ENCODE measurements around the gene POLQ. TPM values are rescaled to one million over a fixed set of nuclear protein-coding genes. Genes with fewer than 3 reads are reported as not detected.

The POLQ gene
- total RNA-seq, 2 donors from 2014 or later, result under 0.01 to 0.66 TPM

GRCh38 chr3:121483290-121483689 is 62.5 kb downstream of the POLQ start:
- H3K36me3 ChIP-seq (replicated peaks in 1 of 2; ENCODE audit: insufficient read depth in 1 of 2, low read depth in 2 of 2), result no peaks in the 10 kb centered on the region
- H3K4me1 ChIP-seq, result no peaks in the 10 kb centered on the region
- no peak overlapping the region for H3K4me3 ChIP-seq
- intact Hi-C loops (cut with DNase I), result no loop called here
- no peak for DNase-seq
- ATAC-seq, result no peak
- H3K9me3 ChIP-seq, result no peaks in the 10 kb centered on the region
- H3K27me3 ChIP-seq, result no peaks in the 10 kb centered on the region
- H3K27ac ChIP-seq, result no peak overlapping the region
- WGBS, 2 donors, result 93 to 100% methylated on average over 1 of the region's 1 CpG
- TF ChIP-seq CTCF (IDR thresholded peaks at IDR 0.05) (no peak), POLR2A (IDR thresholded peaks at IDR 0.05) (no peak)

GRCh38 chr3:121482660-121483059 is 63.1 kb downstream of the POLQ start:
- DNase-seq, result no peak
- intact Hi-C loops (cut with DNase I), result no loop called here
- ATAC-seq, result no peak
- H3K27ac ChIP-seq, result no peak overlapping the region
- no peaks in the 10 kb centered on the region for H3K9me3 ChIP-seq
- no peaks in the 10 kb centered on the region for H3K27me3 ChIP-seq
- TF ChIP-seq CTCF (IDR thresholded peaks at IDR 0.05), result no peak
- TF ChIP-seq POLR2A (IDR thresholded peaks at IDR 0.05), result no peak
- H3K4me1 ChIP-seq, result no peaks in the 10 kb centered on the region
- 95 to 98% methylated on average over 1 of the region's 1 CpG for WGBS, 2 donors
- no peak overlapping the region for H3K4me3 ChIP-seq
- H3K36me3 ChIP-seq (replicated peaks in 1 of 2; ENCODE audit: insufficient read depth in 1 of 2, low read depth in 2 of 2), result no peaks in the 10 kb centered on the region

GRCh38 chr3:121481106-121481880 is 64.5 kb downstream of the POLQ start:
- DNase-seq (no peak), ATAC-seq (no peak)
- Histone ChIP-seq H3K4me1 (no peaks in the 10 kb centered on the region), H3K27me3 (no peaks in the 10 kb centered on the region), H3K9me3 (no peaks in the 10 kb centered on the region), H3K27ac (no peak overlapping the region), H3K4me3 (no peak overlapping the region), H3K36me3 (replicated peaks in 1 of 2; ENCODE audit: insufficient read depth in 1 of 2, low read depth in 2 of 2) (no peaks in the 10 kb centered on the region)
- WGBS, 2 donors, result 84 to 93% methylated on average over 3 of the region's 3 CpGs
- TF ChIP-seq CTCF (IDR thresholded peaks at IDR 0.05) (no peak), POLR2A (IDR thresholded peaks at IDR 0.05) (no peak)
- intact Hi-C loops (cut with DNase I), result no loop called here

- 91 to 95% methylated on average over 5 of the region's 5 CpGs for WGBS, 2 donors
- H3K36me3 ChIP-seq (replicated peaks in 1 of 2; ENCODE audit: insufficient read depth in 1 of 2, low read depth in 2 of 2), result no peaks in the 10 kb centered on the region
- intact Hi-C loops (cut with DNase I), result no loop called here
- H3K4me3 ChIP-seq, result no peak overlapping the region
- H3K9me3 ChIP-seq, result no peaks in the 10 kb centered on the region
- DNase-seq, result no peak
- no peaks in the 10 kb centered on the region for H3K4me1 ChIP-seq
- TF ChIP-seq CTCF (IDR thresholded peaks at IDR 0.05) (no peak), POLR2A (IDR thresholded peaks at IDR 0.05) (no peak)
- no peaks in the 10 kb centered on the region for H3K27me3 ChIP-seq
- ATAC-seq, result no peak
- H3K27ac ChIP-seq, result no peak overlapping the region
These were observed 68.2 kb downstream of the POLQ start for GRCh38 chr3:121477589-121477988.

- intact Hi-C loops (cut with DNase I), result no loop called here
These were observed 72.8 kb downstream of the POLQ start for GRCh38 chr3:121473001-121473400.

More at GRCh38 chr3:121473001-121473400, 72.8 kb downstream of the POLQ start:
- no peak overlapping the region for H3K27ac ChIP-seq
- H3K4me1 ChIP-seq, result no peaks in the 10 kb centered on the region
- WGBS, 2 donors, result 94 to 100% methylated on average over 2 of the region's 2 CpGs
- no peak overlapping the region for H3K4me3 ChIP-seq
- no peaks in the 10 kb centered on the region for H3K36me3 ChIP-seq (replicated peaks in 1 of 2; ENCODE audit: insufficient read depth in 1 of 2, low read depth in 2 of 2)
- no peaks in the 10 kb centered on the region for H3K9me3 ChIP-seq
- H3K27me3 ChIP-seq, result no peaks in the 10 kb centered on the region
- no peak for ATAC-seq
- no peak for TF ChIP-seq CTCF (IDR thresholded peaks at IDR 0.05)
- TF ChIP-seq POLR2A (IDR thresholded peaks at IDR 0.05), result no peak
- DNase-seq, result no peak
